ENCODE results near the gene PRSS16.

Gene PRSS16

DNA sequence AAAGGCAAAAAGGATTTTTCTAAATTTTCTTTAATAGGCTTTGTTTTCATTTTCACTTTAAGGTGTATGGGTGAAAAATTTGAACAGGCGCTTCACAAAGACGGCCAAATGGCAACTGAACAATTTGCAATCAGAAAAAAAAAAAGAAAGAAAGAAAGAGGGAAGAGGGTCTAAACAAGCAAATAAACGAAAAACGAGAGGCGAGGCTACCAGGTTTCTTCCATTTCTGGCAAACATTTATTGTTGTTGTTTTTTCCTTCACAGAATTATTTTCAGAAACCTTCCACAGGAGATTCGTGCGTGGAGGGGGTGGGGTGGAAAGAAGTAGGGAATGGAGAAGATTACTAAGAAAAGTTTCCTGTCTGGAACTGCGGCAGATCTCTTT, 40.2 kb downstream of the PRSS16 start:
- TF ChIP-seq CTCF (IDR thresholded peaks at IDR 0.05; ENCODE audit: extremely low read depth, missing control alignments), result no peak
- no peak for DNase-seq (ENCODE audit: low spot score)

DNA sequence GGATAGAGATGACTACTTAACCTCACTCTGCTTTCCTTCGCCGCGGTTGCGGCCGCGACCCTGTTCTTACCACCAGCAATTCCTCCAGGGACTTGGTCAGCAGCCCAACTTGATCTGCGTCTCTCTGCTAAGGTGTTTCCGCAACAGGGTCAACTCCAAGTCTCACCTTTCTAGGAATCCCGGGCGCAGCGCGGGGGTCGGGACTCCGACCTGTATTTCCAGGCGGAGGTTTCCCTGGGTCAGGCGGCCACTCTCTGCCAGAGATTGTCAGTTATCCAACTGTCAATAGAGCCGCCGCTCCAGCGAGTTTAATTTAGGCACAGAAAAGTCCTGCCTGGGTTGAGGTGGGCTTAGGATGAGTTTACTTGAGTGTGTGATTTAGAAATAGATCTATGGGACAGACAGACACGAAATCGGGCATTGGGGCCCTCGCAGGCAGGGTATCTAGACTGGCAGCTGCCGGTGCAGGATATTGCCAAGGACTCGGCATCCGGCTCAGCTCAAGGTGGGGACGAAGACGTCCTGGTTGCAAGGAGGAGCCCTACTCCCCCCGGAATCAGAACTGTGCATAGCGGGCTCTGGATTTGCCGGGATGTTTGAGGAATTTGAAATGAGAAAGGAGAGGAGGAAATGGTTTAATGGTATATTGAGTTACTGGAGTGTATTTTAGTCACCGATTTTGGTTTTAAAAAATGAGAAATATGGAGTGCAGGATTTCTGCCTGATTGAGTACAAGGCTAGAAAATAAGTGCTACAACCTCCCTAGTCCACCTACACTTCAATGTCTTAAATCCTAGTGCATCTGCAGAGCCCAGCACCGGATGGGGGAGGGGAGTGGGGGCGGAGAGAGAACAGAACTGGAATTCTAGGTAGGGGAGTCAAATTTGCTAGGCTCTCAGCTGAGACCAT, 40.9 kb downstream of the PRSS16 start:
- no peak for TF ChIP-seq CTCF (IDR thresholded peaks at IDR 0.05; ENCODE audit: extremely low read depth, missing control alignments)
- DNase-seq (ENCODE audit: low spot score), result no peak

- DNase-seq (ENCODE audit: low spot score), result no peak
- TF ChIP-seq CTCF (IDR thresholded peaks at IDR 0.05; ENCODE audit: extremely low read depth, missing control alignments), result no peak
Measured at GRCh38 chr6:27290065-27290849, 42.8 kb downstream of the PRSS16 start.

GRCh38 chr6:27290850-27291208, 43.3 kb downstream of the PRSS16 start:
- no peak for TF ChIP-seq CTCF (IDR thresholded peaks at IDR 0.05; ENCODE audit: extremely low read depth, missing control alignments)
- no peak for DNase-seq (ENCODE audit: low spot score)

DNA sequence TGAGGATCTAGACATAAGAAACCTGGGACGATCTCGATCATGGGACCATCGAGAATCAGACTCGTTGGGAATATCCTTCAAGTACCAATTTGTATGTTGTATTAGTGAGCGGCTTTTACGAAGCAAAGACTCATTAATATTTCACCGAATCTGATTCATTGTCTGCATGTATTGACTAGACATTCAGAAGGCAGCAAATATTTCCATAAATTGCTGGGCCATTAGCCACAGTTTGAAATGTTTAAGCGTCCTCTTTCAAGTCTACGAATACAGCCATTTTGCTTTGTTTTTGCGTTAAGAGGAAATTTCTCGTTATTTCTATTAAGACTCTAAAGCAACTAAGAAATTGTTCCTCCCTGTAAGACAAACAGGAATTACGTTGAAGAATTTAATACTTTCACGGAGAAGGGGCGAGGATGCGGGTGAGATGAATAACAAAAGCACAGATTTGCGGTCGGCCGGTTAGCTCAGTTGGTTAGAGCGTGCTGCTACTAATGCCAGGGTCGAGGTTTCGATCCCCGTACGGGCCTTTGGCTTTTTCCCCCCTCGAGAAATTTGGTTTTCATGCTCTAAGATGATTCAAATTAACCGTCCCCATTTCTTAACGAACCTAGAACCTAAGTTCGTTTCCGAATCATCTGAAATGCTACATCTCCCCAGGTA, 46.1 kb downstream of the PRSS16 start:
- TF ChIP-seq CTCF (IDR thresholded peaks at IDR 0.05; ENCODE audit: extremely low read depth, missing control alignments), result no peak
- no peak for DNase-seq (ENCODE audit: low spot score)

DNA sequence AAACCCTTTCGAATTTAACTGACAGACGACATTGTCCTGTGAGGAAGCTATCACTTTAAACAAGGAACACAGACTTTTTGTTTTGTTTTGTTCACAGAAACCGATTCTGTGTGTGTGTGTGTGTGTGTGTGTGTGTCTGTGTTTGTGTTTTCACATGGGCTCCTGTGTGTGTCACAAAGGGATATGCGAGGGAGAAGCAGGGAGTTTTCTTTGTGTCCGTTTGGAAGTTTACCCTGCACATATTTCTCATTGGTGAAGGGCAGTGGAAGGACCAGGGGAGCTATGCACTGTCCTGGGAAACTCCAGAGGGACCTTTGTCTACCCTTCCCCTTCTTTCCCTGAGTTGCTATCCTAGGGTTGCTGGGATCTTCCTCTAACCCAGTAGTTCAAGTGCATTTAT, 46.9 kb downstream of the PRSS16 start:
- DNase-seq (ENCODE audit: low spot score), result no peak
- TF ChIP-seq CTCF (IDR thresholded peaks at IDR 0.05; ENCODE audit: extremely low read depth, missing control alignments), result no peak
